SHP77 (cell line): ENCODE results near the gene MTERF4.

Experiments used
- DNase-seq, 2 experiments: peaks; one replicate each; lab custom pipeline; 2025; lab: John Stamatoyannopoulos, UW

The MTERF4 gene

GRCh38 chr2:241050624-241051577, 51.2 kb downstream of the MTERF4 start:
- no peak for DNase-seq

DNA sequence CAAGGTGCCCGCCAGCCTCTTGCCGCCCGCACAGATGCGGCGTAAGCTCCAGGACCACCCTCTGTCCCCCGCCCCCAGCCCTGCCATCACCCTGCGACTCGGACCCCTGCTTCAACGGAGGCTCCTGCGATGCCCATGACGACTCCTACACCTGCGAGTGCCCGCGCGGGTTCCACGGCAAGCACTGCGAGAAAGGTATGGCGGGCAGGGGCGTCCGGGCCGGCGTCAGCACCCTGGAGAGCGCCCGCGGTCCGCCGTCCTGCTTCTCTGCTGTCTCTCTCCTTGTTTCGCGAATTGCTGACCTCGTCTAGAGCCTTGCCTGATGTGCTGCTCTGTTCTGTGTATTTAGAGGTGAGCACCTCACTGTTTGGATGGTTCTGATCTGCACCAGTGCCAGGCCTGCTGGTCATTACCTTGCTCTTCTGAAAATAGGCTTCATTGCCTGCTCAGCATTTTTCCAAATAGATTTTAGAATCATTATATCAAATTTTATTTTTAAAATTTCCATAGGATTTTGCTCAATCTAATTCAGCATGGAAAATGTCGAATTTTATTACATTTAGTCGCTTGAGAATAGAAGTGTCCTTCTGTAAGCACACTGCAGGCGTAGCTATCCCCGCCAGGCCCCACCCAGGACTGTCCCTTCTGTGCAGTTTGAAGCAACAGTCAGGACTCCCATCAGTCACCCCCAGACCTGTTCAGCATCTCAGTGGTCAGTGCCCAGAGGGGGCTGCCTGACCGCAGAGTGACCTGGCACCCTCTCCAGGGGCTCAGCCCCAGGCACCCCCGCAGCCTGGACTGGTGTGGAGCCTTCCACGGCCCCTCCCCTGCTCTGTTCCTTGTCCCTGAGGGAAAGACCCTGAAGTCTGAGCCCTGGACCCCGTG, 52.1 kb downstream of the MTERF4 start:
- no peak for DNase-seq

GRCh38 chr2:241048949-241049343, 53.1 kb downstream of the MTERF4 start:
- no peak for DNase-seq

- DNase-seq = no peak
These were observed 53.7 kb downstream of the MTERF4 start for GRCh38 chr2:241048149-241048948.

DNA sequence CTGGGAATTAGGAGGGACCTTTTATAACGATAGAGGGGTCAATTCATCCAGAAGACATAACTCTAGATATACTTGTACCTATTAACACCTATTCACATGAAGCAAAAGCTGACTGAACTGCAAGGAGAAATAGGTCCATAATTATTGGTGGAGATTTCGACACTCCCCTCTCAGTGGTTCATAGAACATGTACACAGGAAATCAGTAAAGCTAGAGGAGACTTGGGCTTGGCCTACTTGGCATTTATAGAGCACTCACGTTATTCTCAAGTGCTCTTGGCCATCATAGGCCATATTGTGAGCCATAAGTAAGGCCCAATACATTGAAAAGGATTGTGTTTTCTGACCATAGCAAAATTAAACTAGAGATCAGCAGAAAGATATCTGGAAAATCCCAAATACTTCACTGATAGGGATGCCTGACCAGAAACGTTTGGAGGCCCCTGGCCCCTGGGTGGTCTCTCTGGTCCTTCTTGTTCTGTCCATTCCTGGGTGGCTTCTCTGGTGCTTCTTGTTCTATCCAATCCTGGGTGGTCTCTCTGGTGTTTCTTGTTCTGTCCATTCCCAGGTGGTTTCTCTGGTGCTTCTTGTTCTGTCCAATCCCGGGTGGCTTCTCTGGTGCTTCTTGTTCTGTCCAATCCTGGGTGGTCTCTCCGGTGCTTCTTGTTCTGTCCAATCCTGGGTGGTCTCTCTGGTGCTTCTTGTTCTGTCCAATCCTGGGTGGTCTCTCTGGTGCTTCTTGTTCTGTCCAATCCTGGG, 54.7 kb downstream of the MTERF4 start:
- DNase-seq = no peak
